Central memory CD8-positive, alpha-beta T cell (primary cell): ENCODE measurements around the gene FALEC.

ENCODE experiments used
- ATAC-seq: fragments of 150-1000 bp; cut with Tn5 transposase; replicated peaks from 2 replicates; pipeline ENCODE4 v1.10.0; 2022; ENCODE audit warnings: mild to moderate bottlenecking, moderate FRiP score, moderate number of reproducible peaks; ENCODE audit not compliant: poor library complexity, severe bottlenecking; ENCODE audit errors: extremely low read depth
- DNase-seq, 2 donors: peaks; one replicate each; pipeline ENCODE4 v3.0.0; 2021; ENCODE audit warnings: low spot score in 2 of 2
- H3K27ac Mint-ChIP-seq: one replicate; pipeline ENCODE4 v1.8.0; 2022; ENCODE audit warnings: low read depth, mild to moderate bottlenecking, moderate library complexity, mixed read lengths
- H3K27me3 Mint-ChIP-seq: one replicate; pipeline ENCODE4 v1.8.0; 2022; ENCODE audit warnings: mixed read lengths
- H3K36me3 Mint-ChIP-seq: one replicate; pipeline ENCODE4 v1.8.0; 2022; ENCODE audit warnings: mild to moderate bottlenecking, moderate library complexity, mixed read lengths; ENCODE audit not compliant: insufficient read depth
- H3K4me1 Mint-ChIP-seq: one replicate; pipeline ENCODE4 v1.8.0; 2022; ENCODE audit warnings: mixed read lengths
- H3K4me3 Mint-ChIP-seq: one replicate; pipeline ENCODE4 v1.8.0; 2022; ENCODE audit warnings: mild to moderate bottlenecking, moderate library complexity, mixed read lengths
- H3K9me3 Mint-ChIP-seq: one replicate; pipeline ENCODE4 v1.8.0; 2022; ENCODE audit warnings: mixed read lengths

Gene FALEC

GRCh38 chr1:150515328-150516049, at the start of gene FALEC:
Gene FALEC, plus strand, starts transcription at chr1:150515752.
- Mint-ChIP-seq H3K27ac (peak within 1 kb of the TSS; percentile 91), H3K27me3 (no peaks in the 10 kb centered on the region), H3K9me3 (no peaks in the 10 kb centered on the region), H3K4me3 (peak within 1 kb of the TSS; percentile 79), H3K36me3 (no peaks in the 10 kb centered on the region), H3K4me1 (peaks cover 13% of the 10 kb centered on the region)
- DNase-seq (peak; percentile 74 to 77), ATAC-seq (peak; percentile 98)

GRCh38 chr1:150466964-150467363, 48.6 kb upstream of the FALEC start:
- DNase-seq (no peak), ATAC-seq (no peak)
- Mint-ChIP-seq H3K27me3 (no peaks in the 10 kb centered on the region), H3K9me3 (no peaks in the 10 kb centered on the region), H3K4me3 (no peak overlapping the region), H3K4me1 (no peaks in the 10 kb centered on the region), H3K27ac (no peak overlapping the region), H3K36me3 (peaks cover 51% of the 10 kb centered on the region)

- Mint-ChIP-seq H3K36me3 (peaks cover 48% of the 10 kb centered on the region), H3K4me1 (no peaks in the 10 kb centered on the region), H3K9me3 (no peaks in the 10 kb centered on the region), H3K27me3 (no peaks in the 10 kb centered on the region), H3K4me3 (no peak overlapping the region), H3K27ac (no peak overlapping the region)
- ATAC-seq = no peak
- no peak for DNase-seq
Measured at GRCh38 chr1:150469291-150469690, 46.3 kb upstream of the FALEC start.

- peaks cover 28% of the 10 kb centered on the region for H3K36me3 Mint-ChIP-seq
- H3K9me3 Mint-ChIP-seq = no peaks in the 10 kb centered on the region
- no peaks in the 10 kb centered on the region for H3K4me1 Mint-ChIP-seq
- H3K4me3 Mint-ChIP-seq = no peak overlapping the region
- no peaks in the 10 kb centered on the region for H3K27me3 Mint-ChIP-seq
- ATAC-seq (no peak), DNase-seq (no peak)
- no peak overlapping the region for H3K27ac Mint-ChIP-seq
Measured at GRCh38 chr1:150472601-150473200, 42.9 kb upstream of the FALEC start.

GRCh38 chr1:150473659-150474058, 41.9 kb upstream of the FALEC start:
- ATAC-seq (no peak), DNase-seq (no peak)
- H3K4me3 Mint-ChIP-seq = no peak overlapping the region
- peaks cover 25% of the 10 kb centered on the region for H3K36me3 Mint-ChIP-seq
- H3K27ac Mint-ChIP-seq = no peak overlapping the region
- H3K4me1 Mint-ChIP-seq = no peaks in the 10 kb centered on the region
- H3K9me3 Mint-ChIP-seq = no peaks in the 10 kb centered on the region
- H3K27me3 Mint-ChIP-seq = no peaks in the 10 kb centered on the region

- H3K9me3 Mint-ChIP-seq = no peaks in the 10 kb centered on the region
Measured at GRCh38 chr1:150474869-150475268, 40.7 kb upstream of the FALEC start.

GRCh38 chr1:150476754-150477153, 38.8 kb upstream of the FALEC start:
- Mint-ChIP-seq H3K27me3 (no peaks in the 10 kb centered on the region), H3K36me3 (peaks cover 10% of the 10 kb centered on the region), H3K4me3 (no peak overlapping the region), H3K27ac (no peak overlapping the region), H3K4me1 (no peaks in the 10 kb centered on the region), H3K9me3 (no peaks in the 10 kb centered on the region)
- DNase-seq (no peak), ATAC-seq (no peak)

More at GRCh38 chr1:150474869-150475268, 40.7 kb upstream of the FALEC start:
- H3K27ac Mint-ChIP-seq = peak overlapping the region; percentile 88
- no peaks in the 10 kb centered on the region for H3K27me3 Mint-ChIP-seq
- ATAC-seq (no peak), DNase-seq (no peak)
- peaks cover 24% of the 10 kb centered on the region for H3K36me3 Mint-ChIP-seq
- H3K4me3 Mint-ChIP-seq = no peak overlapping the region
- H3K4me1 Mint-ChIP-seq = no peaks in the 10 kb centered on the region

GRCh38 chr1:150477320-150477719, 38.2 kb upstream of the FALEC start:
- Mint-ChIP-seq H3K4me3 (no peak overlapping the region), H3K36me3 (peaks cover 5% of the 10 kb centered on the region), H3K9me3 (no peaks in the 10 kb centered on the region), H3K27ac (peak overlapping the region; percentile 35), H3K27me3 (no peaks in the 10 kb centered on the region), H3K4me1 (no peaks in the 10 kb centered on the region)
- ATAC-seq = no peak
- DNase-seq = no peak

- no peaks in the 10 kb centered on the region for H3K27me3 Mint-ChIP-seq
- no peaks in the 10 kb centered on the region for H3K9me3 Mint-ChIP-seq
- no peak overlapping the region for H3K4me3 Mint-ChIP-seq
- peak overlapping the region; percentile 35 for H3K27ac Mint-ChIP-seq
- DNase-seq (no peak), ATAC-seq (no peak)
- no peaks in the 10 kb centered on the region for H3K4me1 Mint-ChIP-seq
- H3K36me3 Mint-ChIP-seq = peaks cover 5% of the 10 kb centered on the region
Measured at GRCh38 chr1:150477733-150478132, 37.8 kb upstream of the FALEC start.

GRCh38 chr1:150479370-150479769, 36.2 kb upstream of the FALEC start:
- H3K36me3 Mint-ChIP-seq = peaks cover 3% of the 10 kb centered on the region
- no peak overlapping the region for H3K4me3 Mint-ChIP-seq
- no peak for ATAC-seq
- no peaks in the 10 kb centered on the region for H3K27me3 Mint-ChIP-seq
- no peak for DNase-seq
- no peaks in the 10 kb centered on the region for H3K9me3 Mint-ChIP-seq
- H3K27ac Mint-ChIP-seq = no peak overlapping the region
- no peaks in the 10 kb centered on the region for H3K4me1 Mint-ChIP-seq

- ATAC-seq (no peak), DNase-seq (no peak)
- H3K4me3 Mint-ChIP-seq = no peak overlapping the region
- H3K27ac Mint-ChIP-seq = no peak overlapping the region
- no peaks in the 10 kb centered on the region for H3K27me3 Mint-ChIP-seq
- H3K9me3 Mint-ChIP-seq = no peaks in the 10 kb centered on the region
- no peaks in the 10 kb centered on the region for H3K4me1 Mint-ChIP-seq
- H3K36me3 Mint-ChIP-seq = peaks cover 3% of the 10 kb centered on the region
Measured at GRCh38 chr1:150479927-150480352, 35.6 kb upstream of the FALEC start.

GRCh38 chr1:150484431-150484830, 31.1 kb upstream of the FALEC start:
- DNase-seq (no peak), ATAC-seq (no peak)
- Mint-ChIP-seq H3K27ac (no peak overlapping the region), H3K4me3 (no peak overlapping the region), H3K36me3 (peaks cover 11% of the 10 kb centered on the region), H3K4me1 (peaks cover 22% of the 10 kb centered on the region), H3K27me3 (no peaks in the 10 kb centered on the region), H3K9me3 (no peaks in the 10 kb centered on the region)

- Mint-ChIP-seq H3K4me1 (peaks cover 22% of the 10 kb centered on the region), H3K27ac (no peak overlapping the region), H3K27me3 (no peaks in the 10 kb centered on the region), H3K9me3 (no peaks in the 10 kb centered on the region), H3K4me3 (no peak overlapping the region), H3K36me3 (peaks cover 11% of the 10 kb centered on the region)
- DNase-seq (no peak), ATAC-seq (no peak)
Measured at GRCh38 chr1:150484861-150485260, 30.7 kb upstream of the FALEC start.
